Measurements from ENCODE around the gene GNG7. TPM values are rescaled to one million over a fixed set of nuclear protein-coding genes. Genes with fewer than 3 reads are reported as not detected.
"Not testable (repeated sequence)": the region's sequence is repeated elsewhere in the genome, so short reads cannot be mapped to it uniquely, and the experiment has no call there.

Gene GNG7
- total RNA-seq, 1 donor from 2014 or later, result 7.7 TPM

GRCh38 chr19:2676823-2677222 lies 25.7 kb downstream of the GNG7 start:
- no peak for TF ChIP-seq CTCF (IDR thresholded peaks at IDR 0.05; ENCODE audit: unreplicated experiment)
- peak overlapping the region; percentile 30 for H3K27ac Mint-ChIP-seq (ENCODE audit: unreplicated experiment)
- DNase-seq (ENCODE audit: low spot score), result no peak

GRCh38 chr19:2675892-2676291 lies 26.6 kb downstream of the GNG7 start:
- no peak for TF ChIP-seq CTCF (IDR thresholded peaks at IDR 0.05; ENCODE audit: unreplicated experiment)
- Mint-ChIP-seq H3K4me3 (ENCODE audit: unreplicated experiment) (no peak overlapping the region), H3K36me3 (ENCODE audit: low read depth, unreplicated experiment) (no peaks in the 10 kb centered on the region), H3K27me3 (ENCODE audit: unreplicated experiment) (peaks cover 8% of the 10 kb centered on the region), H3K4me1 (ENCODE audit: unreplicated experiment) (no peaks in the 10 kb centered on the region), H3K9me3 (ENCODE audit: unreplicated experiment) (no peaks in the 10 kb centered on the region), H3K27ac (ENCODE audit: unreplicated experiment) (no peak overlapping the region)
- no peak for DNase-seq (ENCODE audit: low spot score)

More at GRCh38 chr19:2676823-2677222, 25.7 kb downstream of the GNG7 start:
- Mint-ChIP-seq H3K9me3 (ENCODE audit: unreplicated experiment) (no peaks in the 10 kb centered on the region), H3K4me1 (ENCODE audit: unreplicated experiment) (no peaks in the 10 kb centered on the region), H3K36me3 (ENCODE audit: low read depth, unreplicated experiment) (no peaks in the 10 kb centered on the region), H3K27me3 (ENCODE audit: unreplicated experiment) (peaks cover 7% of the 10 kb centered on the region), H3K4me3 (ENCODE audit: unreplicated experiment) (no peak overlapping the region)

GRCh38 chr19:2670217-2670616 lies 32.3 kb downstream of the GNG7 start:
- Mint-ChIP-seq H3K4me3 (ENCODE audit: unreplicated experiment) (no peak overlapping the region), H3K27ac (ENCODE audit: unreplicated experiment) (no peak overlapping the region), H3K27me3 (ENCODE audit: unreplicated experiment) (peaks cover 2% of the 10 kb centered on the region), H3K9me3 (ENCODE audit: unreplicated experiment) (no peaks in the 10 kb centered on the region), H3K36me3 (ENCODE audit: low read depth, unreplicated experiment) (no peaks in the 10 kb centered on the region), H3K4me1 (ENCODE audit: unreplicated experiment) (no peaks in the 10 kb centered on the region)
- DNase-seq (ENCODE audit: low spot score), result no peak
- TF ChIP-seq CTCF (IDR thresholded peaks at IDR 0.05; ENCODE audit: unreplicated experiment), result no peak

- no peak for TF ChIP-seq CTCF (IDR thresholded peaks at IDR 0.05; ENCODE audit: unreplicated experiment)
- Mint-ChIP-seq H3K27me3 (ENCODE audit: unreplicated experiment) (peaks cover 4% of the 10 kb centered on the region), H3K9me3 (ENCODE audit: unreplicated experiment) (no peaks in the 10 kb centered on the region), H3K4me1 (ENCODE audit: unreplicated experiment) (no peaks in the 10 kb centered on the region), H3K4me3 (ENCODE audit: unreplicated experiment) (no peak overlapping the region), H3K36me3 (ENCODE audit: low read depth, unreplicated experiment) (no peaks in the 10 kb centered on the region), H3K27ac (ENCODE audit: unreplicated experiment) (no peak overlapping the region)
- no peak for DNase-seq (ENCODE audit: low spot score)
Measured at GRCh38 chr19:2668175-2668763, 34.2 kb downstream of the GNG7 start.

- not testable (repeated sequence) for H3K27me3 Mint-ChIP-seq (ENCODE audit: unreplicated experiment); DNase-seq (ENCODE audit: low spot score); H3K36me3 Mint-ChIP-seq (ENCODE audit: low read depth, unreplicated experiment); H3K27ac Mint-ChIP-seq (ENCODE audit: unreplicated experiment); H3K9me3 Mint-ChIP-seq (ENCODE audit: unreplicated experiment); H3K4me1 Mint-ChIP-seq (ENCODE audit: unreplicated experiment); H3K4me3 Mint-ChIP-seq (ENCODE audit: unreplicated experiment)
Measured at GRCh38 chr19:2667349-2667748, 35.1 kb downstream of the GNG7 start.

All from endothelial cell (in vitro differentiated cells).